RWPE2 (cell line): Measurements from ENCODE around the gene RHOT1.
"Not testable (repeated sequence)": the region's sequence is repeated elsewhere in the genome, so short reads cannot be mapped to it uniquely, and the experiment has no call there.

Source experiments
- ATAC-seq: fragments of 200-7000 bp; cut with Tn5 transposase; 3 replicates; pipeline ENCODE4 v1.9.1; 2021; ENCODE audit warnings: low read depth
- DNase-seq: peaks from one replicate; pipeline ENCODE4 v3.0.0-alpha.2; 2020; ENCODE audit warnings: low spot score
- H3K27ac ChIP-seq: fragments of 450-650 bp; 2 replicates; pipeline ENCODE4 v1.5.1; 2017; ENCODE audit warnings: mild to moderate bottlenecking; ENCODE audit not compliant: poor library complexity, severe bottlenecking
- H3K27me3 ChIP-seq: fragments of 250-450 bp; sonication (Bioruptor Pico); 2 replicates; pipeline ENCODE4 v1.5.1; 2021; ENCODE audit warnings: mild to moderate bottlenecking, moderate library complexity; ENCODE audit not compliant: insufficient read depth, poor library complexity, severe bottlenecking
- H3K36me3 ChIP-seq: fragments of 250-450 bp; sonication (Bioruptor Pico); 2 replicates; pipeline ENCODE4 v1.5.1; 2020; ENCODE audit warnings: low read depth, mild to moderate bottlenecking, moderate library complexity
- H3K4me1 ChIP-seq: fragments of 250-450 bp; sonication (Bioruptor Pico); 2 replicates; pipeline ENCODE4 v1.5.1; 2021; ENCODE audit warnings: mild to moderate bottlenecking, moderate library complexity; ENCODE audit not compliant: insufficient read depth, poor library complexity, severe bottlenecking
- H3K4me3 ChIP-seq: fragments of 250-450 bp; sonication (Bioruptor Pico); 2 replicates; pipeline ENCODE4 v1.5.1; 2021; ENCODE audit warnings: mild to moderate bottlenecking, moderate library complexity; ENCODE audit not compliant: severe bottlenecking
- H3K9me3 ChIP-seq: fragments of 250-450 bp; sonication (Bioruptor Pico); 2 replicates; pipeline ENCODE4 v1.5.1; 2021; ENCODE audit warnings: mild to moderate bottlenecking, moderate library complexity; ENCODE audit not compliant: severe bottlenecking
- CTCF ChIP-seq: fragments of 450-650 bp; IDR thresholded peaks from one replicate; pipeline ENCODE4 v1.5.1; 2017; ENCODE audit warnings: mild to moderate bottlenecking, moderate library complexity; ENCODE audit not compliant: poor library complexity, severe bottlenecking

RHOT1 gene

GRCh38 chr17:32261936-32262510 lies 119.7 kb downstream of the RHOT1 start:
- TF ChIP-seq CTCF: no peak
- Histone ChIP-seq H3K4me3 (no peak overlapping the region), H3K9me3 (no peaks in the 10 kb centered on the region), H3K36me3 (no peaks in the 10 kb centered on the region), H3K4me1 (no peaks in the 10 kb centered on the region), H3K27ac (no peak overlapping the region), H3K27me3 (peaks cover 34% of the 10 kb centered on the region)
- DNase-seq: no peak
- ATAC-seq: no peak

GRCh38 chr17:32263515-32263914 lies 121.2 kb downstream of the RHOT1 start:
- not testable (repeated sequence) for H3K36me3 ChIP-seq, H3K9me3 ChIP-seq, H3K27ac ChIP-seq, DNase-seq, ATAC-seq, H3K4me3 ChIP-seq, H3K4me1 ChIP-seq
- H3K27me3 ChIP-seq: peaks cover 48% of the 10 kb centered on the region

DNA sequence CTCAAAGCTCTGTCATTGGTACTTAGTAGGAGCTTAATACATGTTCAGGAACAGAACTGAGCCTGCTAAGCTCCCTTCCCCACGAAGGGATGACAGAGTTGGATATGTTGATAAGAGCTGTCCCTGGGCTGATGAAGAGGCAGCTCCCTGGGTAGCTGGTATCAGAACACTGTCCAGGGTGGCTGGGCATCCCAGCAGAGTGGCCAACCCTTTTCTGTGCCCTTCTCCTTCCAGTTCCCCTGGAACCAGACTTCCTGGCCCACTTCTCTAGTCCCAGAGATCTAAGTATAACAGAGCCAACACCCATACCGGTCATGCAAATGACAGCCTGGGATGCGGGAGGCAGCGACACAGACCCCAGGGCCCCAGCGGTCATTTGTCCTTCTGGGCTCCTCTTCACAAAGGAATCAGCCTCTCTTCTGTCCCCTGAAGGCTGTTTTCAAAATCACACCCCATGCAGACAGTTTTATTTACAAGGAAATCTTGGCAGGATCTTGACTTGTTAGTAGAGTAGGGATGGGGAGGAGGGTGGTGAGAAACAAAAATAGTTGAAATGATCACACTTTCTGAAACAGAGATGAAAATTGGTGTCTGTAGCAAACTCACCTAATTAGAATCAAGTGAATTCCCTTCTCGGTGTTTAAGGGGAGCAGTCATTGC lies 122.0 kb downstream of the RHOT1 start:
- Histone ChIP-seq H3K36me3 (no peaks in the 10 kb centered on the region), H3K4me3 (no peak overlapping the region), H3K9me3 (no peaks in the 10 kb centered on the region), H3K27ac (no peak overlapping the region), H3K27me3 (peaks cover 55% of the 10 kb centered on the region), H3K4me1 (no peaks in the 10 kb centered on the region)
- no peak for TF ChIP-seq CTCF
- ATAC-seq (no peak), DNase-seq (no peak)

DNA sequence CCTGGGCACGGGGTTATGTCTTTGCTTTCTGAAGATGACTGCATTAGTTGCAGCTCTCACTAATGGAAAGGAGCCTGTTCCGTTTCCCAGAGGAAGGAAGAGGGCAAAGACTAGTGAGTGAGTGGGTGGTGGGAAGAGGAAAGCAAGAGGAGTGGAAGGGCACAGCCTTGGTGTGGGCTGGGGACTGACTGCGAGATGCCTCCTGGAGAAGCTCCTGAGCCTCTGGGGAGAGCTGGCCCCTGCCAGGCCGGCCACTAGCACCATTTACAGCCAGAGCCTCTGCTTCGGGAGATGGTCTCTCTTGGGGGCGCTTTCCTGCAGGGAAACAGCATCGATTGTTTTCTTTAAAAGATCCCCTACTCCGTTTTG lies 122.5 kb downstream of the RHOT1 start:
- Histone ChIP-seq H3K27ac (no peak overlapping the region), H3K36me3 (no peaks in the 10 kb centered on the region), H3K4me1 (no peaks in the 10 kb centered on the region), H3K9me3 (no peaks in the 10 kb centered on the region), H3K4me3 (no peak overlapping the region), H3K27me3 (peaks cover 58% of the 10 kb centered on the region)
- TF ChIP-seq CTCF: no peak
- ATAC-seq (no peak), DNase-seq (no peak)

DNA sequence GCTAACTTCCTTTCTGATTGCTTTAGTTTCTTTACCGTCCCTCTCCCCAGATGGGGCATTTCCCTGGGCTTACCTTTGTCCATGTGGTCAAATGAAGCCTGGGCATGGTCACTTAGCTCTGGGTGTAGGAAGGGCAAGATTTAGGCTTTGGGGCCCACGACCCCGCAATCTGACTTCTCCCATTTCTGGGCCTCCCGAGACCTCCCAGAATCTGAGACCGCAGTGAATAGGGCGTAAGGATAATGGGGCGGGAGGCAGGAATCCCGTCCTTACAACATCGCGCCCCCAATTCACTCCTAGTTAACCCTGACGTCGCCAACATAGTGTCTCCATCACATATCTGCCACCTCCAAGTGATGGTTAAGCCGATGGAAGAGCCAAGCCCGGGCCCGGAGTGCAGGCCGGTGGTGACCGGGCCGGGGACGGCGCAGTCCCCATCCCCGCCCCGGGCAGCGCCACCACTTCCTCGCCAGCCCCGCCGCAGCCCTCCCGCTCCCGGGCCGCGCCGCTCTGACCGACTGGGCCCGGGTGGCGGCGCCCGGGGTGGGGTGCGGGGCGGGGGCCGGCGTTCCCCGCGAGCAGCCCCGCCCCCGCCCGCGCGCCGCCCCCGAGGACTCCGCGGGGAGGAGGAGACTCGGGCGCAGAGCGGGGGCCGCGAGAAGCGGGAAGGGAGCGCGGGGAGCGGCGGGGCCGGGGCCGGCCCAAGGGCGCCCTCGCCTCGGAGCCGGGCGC lies 123.1 kb downstream of the RHOT1 start, which contains the start of gene RHBDL3:
Gene RHBDL3 (plus strand): TSS at position 641 of the 732 bp plus-strand sequence. CDS start 358 bp downstream, outside the sequence.
- no peak for TF ChIP-seq CTCF
- no peak within 1 kb of the TSS for H3K27ac ChIP-seq
- peaks cover 58% of the 10 kb centered on the region for H3K27me3 ChIP-seq
- H3K36me3 ChIP-seq: no peaks in the 10 kb centered on the region
- ATAC-seq: peak; percentile 24; the same call in 1 of the 3 replicates
- no peak for DNase-seq
- H3K9me3 ChIP-seq: no peaks in the 10 kb centered on the region
- peak within 1 kb of the TSS; percentile 40 for H3K4me3 ChIP-seq
- H3K4me1 ChIP-seq: no peaks in the 10 kb centered on the region
